Heart right ventricle (tissue), 16 donors: Measurements from ENCODE around the gene CCRL2. TPM values are rescaled to one million over a fixed set of nuclear protein-coding genes. Genes with fewer than 3 reads are reported as not detected.
A peak's percentile ranks its signal among the peaks of the same experiment; 100 is the strongest.

Experiments used
- ATAC-seq, 8 donors: fragments of 200-7000 bp; cut with Tn5 transposase; one replicate each; pipeline ENCODE4 v1.9.1; 2020; ENCODE audit warnings: mild to moderate bottlenecking in 8 of 8, moderate library complexity in 8 of 8, moderate number of reproducible peaks in 1 of 8
- DNase-seq, 2 donors: peaks; one replicate each; pipeline ENCODE4 v3.0.0-alpha.2; 2020
- H3K27ac ChIP-seq, 10 donors: fragments of 200-600 bp; sonication (generic) in 2 of 10; one replicate each; pipeline versions ENCODE4 v1.5.0 to v1.8.0; 2020 to 2022; ENCODE audit warnings: mild to moderate bottlenecking in 3 of 10
- H3K27me3 ChIP-seq, 7 donors: fragments of 200-600 bp; one replicate each; pipeline ENCODE4 v1.8.0; 2021 to 2022; ENCODE audit warnings: mild to moderate bottlenecking in 2 of 7
- H3K36me3 ChIP-seq, 9 donors: fragments of 200-600 bp; sonication (generic) in 1 of 9; one replicate each; pipeline versions ENCODE4 v1.5.0 to v1.8.0; 2020 to 2022; ENCODE audit warnings: mild to moderate bottlenecking in 2 of 9
- H3K4me1 ChIP-seq, 9 donors: fragments of 200-600 bp; sonication (generic) in 1 of 9; one replicate each; pipeline versions ENCODE4 v1.5.0 to v1.8.0; 2020 to 2022; ENCODE audit warnings: mild to moderate bottlenecking in 4 of 9
- H3K4me3 ChIP-seq, 10 donors: fragments of 200-600 bp; sonication (generic) in 2 of 10; one replicate each; pipeline versions ENCODE4 v1.5.0 to v1.8.0; 2020 to 2022; ENCODE audit warnings: mild to moderate bottlenecking in 7 of 10, moderate library complexity in 2 of 10
- H3K9me3 ChIP-seq, 11 donors: fragments of 200-600 bp in 10 of 11; sonication (generic) in 2 of 11; one replicate each; pipeline versions ENCODE4 v1.5.0 to v1.8.0; 2013 to 2022; ENCODE audit warnings: mild to moderate bottlenecking in 2 of 11, control low read depth in 1 of 11, moderate library complexity in 1 of 11
- CTCF ChIP-seq, 9 donors: fragments of 200-600 bp; sonication (generic) in 2 of 9; IDR thresholded peaks; one replicate each; pipeline versions ENCODE4 v1.5.0 to v1.8.0; 2021 to 2022; ENCODE audit warnings: antibody characterized with exemption in 9 of 9, mild to moderate bottlenecking in 5 of 9, moderate library complexity in 1 of 9
- WGBS, 2 donors: extraction: QIAGEN DNeasy Blood & Tissue Kit; methylation state at CpG; one replicate each; pipeline ENCODE4 v1.1.7; 2013; ENCODE audit warnings: inconsistent platforms in 1 of 2; 5-methylcytosine and 5-hydroxymethylcytosine counted together
- intact Hi-C, 10 donors: fragments of 100-400 bp; cut with DNase I; formaldehyde crosslinking; loops; one replicate each; pipeline versions ENCODE4 v1.11.1 to v1.14.2; 2022
- polyA plus RNA-seq, 2 donors: library from polyadenylated mRNA; stranded (reverse); fragments of 200-250 nt; gene quantifications; one replicate each; pipeline ENCODE4 v1.2.3, GENCODE V29; 2013
- total RNA-seq, 10 donors: library from RNA; stranded (reverse); fragmentation: NEBNext Ultra II Directional in 3 of 10; extraction: Animal tissue kit (Norgen Biotek cat#: 25700) in 3 of 10; gene quantifications; one replicate each; pipeline versions ENCODE4 v1.2.1 to v1.2.4, GENCODE V29; 2021 to 2023
- donor health status: Arrhythmogenic right ventricular cardiomyopathy.
- donor health status: ischemic (EF 13 %, LVEDD 7.1; RV severe dilation, severe dysfunction).
- donor health status: healthy with polysubstance abuse.
- donor health status: DM: no; HTN: yes; CAD: no.
- donor health status: DM: no; HTN: no; CAD: no.
- donor health status: ischemic (EF 25% LVEDD 6.9; RV normal size, moderate dysfunction).
- donor health status: ischemic (EF 25% LVEDD 5.7; RV mildly dilated, moderate dysfunction).
- donor health status: healthy.
- donor health status: DM: yes; HTN: yes; CAD: no.
- donor health status: Ischemic cardiomyopathy.
- donor health status: ischemic (EF 35%, LVEDD 5.7; RV mildly dilated, moderate dysfunction).
- donor health status: nonischemic (EF 11% LVEDD 7.7; RV severe dilation, severe dysfunction).
- donor health status: DM: yes; HTN: yes; CAD: no.
- donor health status: PGD.
- donor health status: ischemic (EF 29% LVEDD 5.4; RV normal size, mild dysfunction).
- donor health status: nonischemic (EF 23%, LVEDD 6.1; RV moderate dilation, normal function).

Gene CCRL2
- total and polyA plus RNA-seq, 12 donors = 1.0 to 5.4 (median 1.7) TPM

DNA sequence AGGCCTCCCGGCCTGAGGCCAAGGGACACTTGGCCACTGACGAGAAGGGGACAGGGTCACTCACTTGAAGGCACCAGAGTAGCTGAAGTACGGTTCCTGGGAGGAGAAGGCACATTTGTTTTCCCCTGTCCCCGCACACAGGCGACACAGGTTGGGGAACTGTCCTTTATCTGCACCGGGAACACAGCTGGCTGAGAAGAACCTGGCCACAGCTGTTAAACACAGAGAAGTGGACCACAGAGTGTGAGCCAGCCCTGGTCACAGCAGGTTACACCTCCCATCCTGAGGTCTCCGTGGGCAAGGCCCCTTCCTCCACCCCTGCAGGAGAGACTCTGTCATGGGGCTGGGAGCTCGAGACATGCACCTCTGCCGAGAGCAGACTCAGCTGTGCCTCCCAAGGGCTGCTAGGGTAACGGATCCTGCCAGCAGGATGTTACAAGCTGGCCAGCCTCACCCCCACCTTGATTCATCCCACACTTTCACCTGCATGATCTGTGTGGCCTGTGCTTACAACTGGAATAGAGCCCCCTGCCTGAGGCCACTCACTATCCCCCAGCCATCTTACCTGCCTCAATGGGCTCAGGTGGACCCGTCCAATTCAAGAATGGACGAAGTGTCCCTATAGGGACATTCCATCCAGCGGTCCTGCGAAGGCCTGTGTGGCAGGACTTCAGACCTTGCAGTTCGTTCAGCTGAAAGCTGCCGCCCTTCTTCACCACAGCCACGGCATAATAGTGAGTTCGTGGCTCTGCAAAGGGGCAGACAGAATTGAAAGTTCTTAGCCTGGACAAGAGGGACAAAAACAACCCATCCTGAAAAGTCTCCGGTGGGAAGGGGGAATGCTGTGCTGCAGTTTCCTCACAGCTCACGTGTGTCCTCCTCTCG lies 48.4 kb downstream of the CCRL2 start:
- H3K9me3 ChIP-seq = no peaks in the 10 kb centered on the region
- no peak for DNase-seq
- H3K4me3 ChIP-seq = no peak overlapping the region
- H3K27ac ChIP-seq = no peak overlapping the region
- no peak for TF ChIP-seq CTCF (IDR thresholded peaks at IDR 0.05)
- peaks cover 0 to 43% (median 0%) of the 10 kb centered on the region in 9 donors for H3K36me3 ChIP-seq
- peak in 1 of 8 donors; percentile 60 for ATAC-seq
- H3K4me1 ChIP-seq = peaks cover 0 to 2% (median 0%) of the 10 kb centered on the region in 9 donors
- intact Hi-C loops = no loop called here
- H3K27me3 ChIP-seq = peaks cover 0 to 8% (median 0%) of the 10 kb centered on the region in 7 donors
- WGBS, 2 donors = 86 to 87% methylated on average over 21 of the region's 21 CpGs

- peaks cover 0 to 3% (median 0%) of the 10 kb centered on the region in 7 donors for H3K27me3 ChIP-seq
- ATAC-seq = no peak
- H3K9me3 ChIP-seq = no peaks in the 10 kb centered on the region
- H3K4me1 ChIP-seq = no peaks in the 10 kb centered on the region
- DNase-seq = no peak
- TF ChIP-seq CTCF (IDR thresholded peaks at IDR 0.05) = no peak
- no peak overlapping the region for H3K27ac ChIP-seq
- peaks cover 0 to 38% (median 0%) of the 10 kb centered on the region in 9 donors for H3K36me3 ChIP-seq
- 92 to 97% methylated on average over 14 of the region's 14 CpGs for WGBS, 2 donors
- intact Hi-C loops = no loop called here
- no peak overlapping the region for H3K4me3 ChIP-seq
These were observed 49.1 kb downstream of the CCRL2 start for GRCh38 chr3:46456118-46456517.

Other genes starting within 250 kb of the CCRL2 start
- 10 to 100 TPM in 1 of 10 donors, 1 to 10 TPM in 7, under 1 TPM in 2; 0.66 to 24.9 (median 1.8) TPM for gene CCR1, start 198.9 kb upstream of the CCRL2 start, total RNA-seq
- 1 to 10 TPM; 1.1 to 1.5 TPM for gene CCR1, start 198.9 kb upstream of the CCRL2 start, polyA plus RNA-seq
- under 1 TPM in 2 of 10 donors, not detected in 8; 0.61 to 0.67 TPM for gene CCR3, start 164.8 kb upstream of the CCRL2 start, total RNA-seq
- not detected for gene CCR3, start 164.8 kb upstream of the CCRL2 start, polyA plus RNA-seq
- 1 to 10 TPM in 2 of 10 donors, under 1 TPM in 8; 0.21 to 8.7 (median 0.67) TPM for gene CCR2, start 53.1 kb upstream of the CCRL2 start, total RNA-seq
- gene CCR2, start 53.1 kb upstream of the CCRL2 start, polyA plus RNA-seq = under 1 TPM; 0.15 to 0.49 TPM
- 1 to 10 TPM in 2 of 10 donors, under 1 TPM in 8; 0.17 to 7.2 (median 0.38) TPM for gene CCR5, start 36.3 kb upstream of the CCRL2 start, total RNA-seq
- gene CCR5, start 36.3 kb upstream of the CCRL2 start, polyA plus RNA-seq = under 1 TPM; 0.28 to 0.37 TPM
- gene LTF, start 57.6 kb downstream of the CCRL2 start, total RNA-seq = 1 to 10 TPM; 1.7 to 7.7 (median 3.1) TPM
- 1 to 10 TPM; 2.6 to 3.0 TPM for gene LTF, start 57.6 kb downstream of the CCRL2 start, polyA plus RNA-seq
- gene RTP3, start 90.7 kb downstream of the CCRL2 start, total RNA-seq = not detected
- gene RTP3, start 90.7 kb downstream of the CCRL2 start, polyA plus RNA-seq = not detected
- 100 to 1,000 TPM; 103 to 163 (median 128) TPM for gene LRRC2, start 159.0 kb downstream of the CCRL2 start, total RNA-seq
- gene LRRC2, start 159.0 kb downstream of the CCRL2 start, polyA plus RNA-seq = 10 to 100 TPM; 10.7 to 49.8 TPM
- gene FAM240A, start 205.3 kb downstream of the CCRL2 start, total RNA-seq = under 1 TPM in 1 of 10 donors, not detected in 9; 0.19 TPM
- gene FAM240A, start 205.3 kb downstream of the CCRL2 start, polyA plus RNA-seq = not detected